Measurements from ENCODE around the gene ZCCHC14. TPM values are rescaled to one million over a fixed set of nuclear protein-coding genes. Genes with fewer than 3 reads are reported as not detected.
"Not testable (repeated sequence)": the region's sequence is repeated elsewhere in the genome, so short reads cannot be mapped to it uniquely, and the experiment has no call there.

ZCCHC14 gene
- total and polyA plus RNA-seq, 4 donors: 7.4 to 31.1 (median 19.3) TPM

- 73 to 82% methylated on average over 6 of the region's 6 CpGs for WGBS, 2 donors
- Histone ChIP-seq H3K9me3 (ENCODE audit: control insufficient read depth in 4 of 4, insufficient read depth in 3 of 4, low read length in 3 of 4) (no peaks in the 10 kb centered on the region), H3K27ac (ENCODE audit: low read depth in 1 of 2, low read length in 1 of 2) (peak overlapping the region in 1 of 2 donors; percentile 79)
Measured at GRCh38 chr16:87489434-87490045, 3.3 kb downstream of the ZCCHC14 start.

GRCh38 chr16:87488960-87489359 lies 3.9 kb downstream of the ZCCHC14 start:
- not testable (repeated sequence) for H3K4me3 ChIP-seq; H3K9me3 ChIP-seq (ENCODE audit: control insufficient read depth in 4 of 4, insufficient read depth in 3 of 4, low read length in 3 of 4); H3K36me3 ChIP-seq (ENCODE audit: control insufficient read depth in 4 of 4, insufficient read depth in 4 of 4, low read length in 4 of 4); H3K27ac ChIP-seq (ENCODE audit: low read depth in 1 of 2, low read length in 1 of 2); ATAC-seq (ENCODE audit: insufficient read depth, low FRiP score); DNase-seq; H3K9ac ChIP-seq (ENCODE audit: insufficient read depth in 1 of 2, low read length in 2 of 2); H3K27me3 ChIP-seq (ENCODE audit: control insufficient read depth in 3 of 3, insufficient read depth in 3 of 3, low read length in 2 of 3)
- 49 to 69% methylated on average over 4 of the region's 6 CpGs for WGBS, 2 donors
- H3K4me1 ChIP-seq (ENCODE audit: control insufficient read depth in 5 of 5, insufficient read depth in 5 of 5, low read length in 5 of 5): peaks cover 11 to 56% (median 19%) of the 10 kb centered on the region in 5 donors

More at GRCh38 chr16:87489434-87490045, 3.3 kb downstream of the ZCCHC14 start:
- Histone ChIP-seq H3K4me1 (ENCODE audit: control insufficient read depth in 5 of 5, insufficient read depth in 5 of 5, low read length in 5 of 5) (peaks cover 8 to 56% (median 19%) of the 10 kb centered on the region in 5 donors), H3K36me3 (ENCODE audit: control insufficient read depth in 4 of 4, insufficient read depth in 4 of 4, low read length in 4 of 4) (peaks cover 0 to 6% (median under 1%) of the 10 kb centered on the region in 4 donors), H3K27me3 (ENCODE audit: control insufficient read depth in 3 of 3, insufficient read depth in 3 of 3, low read length in 2 of 3) (no peaks in the 10 kb centered on the region), H3K9ac (ENCODE audit: insufficient read depth in 1 of 2, low read length in 2 of 2) (peak overlapping the region in 1 of 2 donors; percentile 49), H3K4me3 (no peak overlapping the region)
- no peak for TF ChIP-seq CTCF (IDR thresholded peaks at IDR 0.05; ENCODE audit: control extremely low read depth, extremely low read depth)
- DNase-seq: no peak
- no peak for ATAC-seq (ENCODE audit: insufficient read depth, low FRiP score)

GRCh38 chr16:87487361-87487924 lies 5.4 kb downstream of the ZCCHC14 start:
- H3K9ac ChIP-seq (ENCODE audit: insufficient read depth in 1 of 2, low read length in 2 of 2): no peak overlapping the region
- WGBS, 2 donors: 47 to 56% methylated on average over 24 of the region's 24 CpGs
- ATAC-seq (ENCODE audit: insufficient read depth, low FRiP score): peak; percentile 63
- no peak overlapping the region for H3K4me3 ChIP-seq
- H3K4me1 ChIP-seq (ENCODE audit: control insufficient read depth in 5 of 5, insufficient read depth in 5 of 5, low read length in 5 of 5): peaks cover 14 to 49% (median 19%) of the 10 kb centered on the region in 5 donors
- H3K27me3 ChIP-seq (ENCODE audit: control insufficient read depth in 3 of 3, insufficient read depth in 3 of 3, low read length in 2 of 3): no peaks in the 10 kb centered on the region
- peak overlapping the region in 1 of 2 donors; percentile 8 for H3K27ac ChIP-seq (ENCODE audit: low read depth in 1 of 2, low read length in 1 of 2)
- peaks cover 0 to 6% (median under 1%) of the 10 kb centered on the region in 4 donors for H3K36me3 ChIP-seq (ENCODE audit: control insufficient read depth in 4 of 4, insufficient read depth in 4 of 4, low read length in 4 of 4)
- H3K9me3 ChIP-seq (ENCODE audit: control insufficient read depth in 4 of 4, insufficient read depth in 3 of 4, low read length in 3 of 4): no peaks in the 10 kb centered on the region
- DNase-seq: peak in 2 of 3 donors; percentile 34 to 36
- TF ChIP-seq CTCF (IDR thresholded peaks at IDR 0.05; ENCODE audit: control extremely low read depth, extremely low read depth): no peak

- ATAC-seq (ENCODE audit: insufficient read depth, low FRiP score) (no peak), DNase-seq (no peak)
- no peak overlapping the region for H3K4me3 ChIP-seq
- no peak overlapping the region for H3K9ac ChIP-seq (ENCODE audit: insufficient read depth in 1 of 2, low read length in 2 of 2)
- H3K36me3 ChIP-seq (ENCODE audit: control insufficient read depth in 4 of 4, insufficient read depth in 4 of 4, low read length in 4 of 4): peaks cover 0 to 6% (median under 1%) of the 10 kb centered on the region in 4 donors
- no peak overlapping the region for H3K27ac ChIP-seq (ENCODE audit: low read depth in 1 of 2, low read length in 1 of 2)
- no peaks in the 10 kb centered on the region for H3K27me3 ChIP-seq (ENCODE audit: control insufficient read depth in 3 of 3, insufficient read depth in 3 of 3, low read length in 2 of 3)
- WGBS, 2 donors: 58 to 68% methylated on average over 5 of the region's 5 CpGs
- peaks cover 14 to 48% (median 19%) of the 10 kb centered on the region in 5 donors for H3K4me1 ChIP-seq (ENCODE audit: control insufficient read depth in 5 of 5, insufficient read depth in 5 of 5, low read length in 5 of 5)
- H3K9me3 ChIP-seq (ENCODE audit: control insufficient read depth in 4 of 4, insufficient read depth in 3 of 4, low read length in 3 of 4): no peaks in the 10 kb centered on the region
- no peak for TF ChIP-seq CTCF (IDR thresholded peaks at IDR 0.05; ENCODE audit: control extremely low read depth, extremely low read depth)
Measured at GRCh38 chr16:87486713-87487247, 6.0 kb downstream of the ZCCHC14 start.

All from lung (tissue), 12 donors.